HepG2 (cell line): ENCODE measurements around the gene ADAMTSL3. TPM values are rescaled to one million over a fixed set of nuclear protein-coding genes. Genes with fewer than 3 reads are reported as not detected.
"Not testable (repeated sequence)": the region's sequence is repeated elsewhere in the genome, so short reads cannot be mapped to it uniquely, and the experiment has no call there.

Experiments used
- ATAC-seq: fragments of 200-7000 bp; cut with Tn5 transposase; 3 replicates; pipeline ENCODE4 v1.9.1; 2020; ENCODE audit warnings: mild to moderate bottlenecking, moderate library complexity
- BruUV-seq: library from RNA; stranded (reverse); fragments of 400-500 nt; replicated peaks from 2 replicates; lab custom pipeline; 2021; lab: Mats Ljungman, UMichigan
- CTCF ChIA-PET: fragments of 300-600 bp; formaldehyde crosslinking; extraction: SDS; loops from one replicate; lab custom pipeline; 2021; ENCODE audit warnings: low total read pairs, inconsistent platforms, low intra/inter-chr PET ratio; lab: Yijun Ruan, JAX
- POLR2A ChIA-PET: fragments of 350-600 bp; sonication (Branson Sonifier 250); formaldehyde crosslinking; loops from one replicate; lab custom pipeline; 2020; ENCODE audit warnings: antibody characterized with exemption, inconsistent platforms; lab: Yijun Ruan, JAX
- DNase-seq: peaks from one replicate; pipeline ENCODE4 v3.0.0-alpha.2; 2015; ENCODE audit warnings: low spot score
- FAIRE-seq: peaks from 3 replicates; lab custom pipeline; 2011; peaks lifted over from hg19 to GRCh38; lab: Jason Lieb, UNC
- H2AFZ ChIP-seq: one replicate; pipeline ENCODE4 v1.6.1; 2011; ENCODE audit warnings: low read length, inconsistent platforms
- H3K27ac ChIP-seq: fragments of 300-600 bp; 3 replicates; pipeline ENCODE4 v1.8.0; 2011; ENCODE audit warnings: mixed run types, mild to moderate bottlenecking, mixed read lengths, low read length, inconsistent platforms; ENCODE audit not compliant: insufficient read depth; ENCODE audit errors: extremely low read length
- H3K27me3 ChIP-seq, 2 experiments: fragments of 200-600 bp in 1 of 2; 2 replicates in 1 of 2; 3 replicates in 1 of 2; pipeline versions ENCODE4 v1.6.0 to v1.8.0; 2011; ENCODE audit warnings: low read length in 2 of 2, mild to moderate bottlenecking in 2 of 2, moderate library complexity in 2 of 2, inconsistent platforms in 1 of 2; ENCODE audit not compliant: insufficient read depth in 2 of 2, control insufficient read depth in 1 of 2
- H3K36me3 ChIP-seq, 2 experiments: fragments of 200-600 bp in 1 of 2; replicated peaks in 1 of 2; 2 replicates in 1 of 2; 3 replicates in 1 of 2; pipeline versions ENCODE4 v1.5.1 to v1.8.0; 2011; ENCODE audit warnings: low read length in 2 of 2, inconsistent platforms in 1 of 2; ENCODE audit not compliant: insufficient read depth in 2 of 2, control insufficient read depth in 1 of 2
- H3K4me1 ChIP-seq: 2 replicates; pipeline ENCODE4 v1.5.1; 2012; ENCODE audit warnings: low read length, inconsistent platforms; ENCODE audit not compliant: insufficient read depth
- H3K4me2 ChIP-seq: 2 replicates; pipeline ENCODE4 v1.6.0; 2011; ENCODE audit warnings: low read depth, low read length, inconsistent platforms
- H3K4me3 ChIP-seq, 3 experiments: fragments of 200-600 bp in 1 of 3; sonication (generic), shearing (Covaris generic) in 1 of 3; replicated peaks in 1 of 3; 2 replicates each; pipeline ENCODE4 v1.5.1; 2011 to 2016; ENCODE audit warnings: low read length in 3 of 3, inconsistent platforms in 2 of 3, low read depth in 2 of 3, mild to moderate bottlenecking in 2 of 3, control low read depth in 1 of 3, mixed read lengths in 1 of 3; ENCODE audit not compliant: insufficient read depth in 1 of 3
- H3K79me2 ChIP-seq: one replicate; pipeline ENCODE4 v1.6.1; 2011; ENCODE audit warnings: low read length, inconsistent platforms; ENCODE audit not compliant: insufficient read depth
- H3K9ac ChIP-seq: 2 replicates; pipeline ENCODE4 v1.6.0; 2011; ENCODE audit warnings: mild to moderate bottlenecking, low read depth, low read length, inconsistent platforms; ENCODE audit not compliant: insufficient read depth
- H3K9me3 ChIP-seq: 2 replicates; pipeline ENCODE4 v1.5.1; 2012; ENCODE audit warnings: mild to moderate bottlenecking, low read length
- H4K20me1 ChIP-seq: 2 replicates; pipeline ENCODE4 v1.6.0; 2011; ENCODE audit warnings: inconsistent platforms, mild to moderate bottlenecking, low read length, moderate library complexity; ENCODE audit not compliant: insufficient read depth
- WGBS: methylation state at CpG from one replicate; pipeline ENCODE4 v1.1.6; 2017; ENCODE audit warnings: low lambda C conversion rate; 5-methylcytosine and 5-hydroxymethylcytosine counted together
- in situ Hi-C: cut with HindIII; loops from 2 replicates; pipeline ENCODE4 v1.10.0; 2017; ENCODE audit warnings: low pct_unique_long_range_greater_than_20kb; ENCODE audit not compliant: extremely low pct_ligation_motif_present
- intact Hi-C: fragments of 100-400 bp; cut with micrococcal nuclease; formaldehyde crosslinking; loops from one replicate; pipeline ENCODE4 v1.10.0; 2022; ENCODE audit not compliant: unreplicated experiment
- polyA plus RNA-seq, 8 experiments: library from polyadenylated mRNA; depleted of rRNA in 3 of 8; stranded (reverse) in 7 of 8; unstranded in 1 of 8; fragments of >200 nt; fragmentation: Illumina TruSeq in 4 of 8; extraction: Trizol in 4 of 8; gene quantifications; 2 replicates each; pipeline versions ENCODE4 v1.2.1 to v1.2.3, GENCODE V29; 2011 to 2016; ENCODE audit warnings: low read depth in 4 of 8, missing spikeins in 1 of 8, mixed read lengths in 1 of 8; ENCODE audit not compliant: insufficient read depth in 1 of 8
- total RNA-seq, 5 experiments: library from RNA; depleted of rRNA; stranded (reverse); fragments of >200 nt; fragmentation: Illumina TruSeq; extraction: Trizol; gene quantifications; 2 replicates each; pipeline ENCODE4 v1.2.3, GENCODE V29; 2016; ENCODE audit warnings: low read depth in 1 of 5

Gene ADAMTSL3
- total and polyA plus RNA-seq, 2 of the 13 experiments (the other 11 are each of a cell fraction or from before 2014, with no cell fraction given): 0.04 to 0.09 TPM

- H3K27ac ChIP-seq, POLR2A ChIA-PET, BruUV-seq, H2AFZ ChIP-seq, FAIRE-seq, H3K4me1 ChIP-seq, intact Hi-C loops, DNase-seq, H4K20me1 ChIP-seq, CTCF ChIA-PET, H3K4me2 ChIP-seq, H3K4me3 ChIP-seq, H3K9ac ChIP-seq, in situ Hi-C loops, ATAC-seq, H3K9me3 ChIP-seq, H3K79me2 ChIP-seq, H3K27me3 ChIP-seq, H3K36me3 ChIP-seq: not testable (repeated sequence)
- 0% methylated on average over 1 of the region's 2 CpGs for WGBS
These were observed 414.8 kb downstream of the ADAMTSL3 start for GRCh38 chr15:84068674-84069073.

GRCh38 chr15:84078038-84078437, 424.1 kb downstream of the ADAMTSL3 start:
- peaks cover 2 to 10% of the 10 kb centered on the region in 2 experiments; a peak in 3 of 5 replicates for H3K27me3 ChIP-seq
- H3K4me1 ChIP-seq, H3K4me3 ChIP-seq, H3K9me3 ChIP-seq, H3K27ac ChIP-seq, in situ Hi-C loops, POLR2A ChIA-PET, ATAC-seq, FAIRE-seq, H3K36me3 ChIP-seq, intact Hi-C loops, H3K9ac ChIP-seq, CTCF ChIA-PET, DNase-seq, H3K79me2 ChIP-seq, H2AFZ ChIP-seq, H3K4me2 ChIP-seq, H4K20me1 ChIP-seq, BruUV-seq: not testable (repeated sequence)
- 11% methylated on average over 2 of the region's 2 CpGs for WGBS

GRCh38 chr15:84079325-84079884, 425.5 kb downstream of the ADAMTSL3 start:
- H3K9me3 ChIP-seq, CTCF ChIA-PET, H3K36me3 ChIP-seq, BruUV-seq, H3K4me1 ChIP-seq, H4K20me1 ChIP-seq, DNase-seq, POLR2A ChIA-PET, H2AFZ ChIP-seq, H3K9ac ChIP-seq, FAIRE-seq, in situ Hi-C loops, H3K27ac ChIP-seq, ATAC-seq, H3K4me2 ChIP-seq, H3K4me3 ChIP-seq, intact Hi-C loops, H3K79me2 ChIP-seq: not testable (repeated sequence)
- WGBS: 47% methylated on average over 15 of the region's 15 CpGs
- peaks cover 2 to 10% of the 10 kb centered on the region in 2 experiments; a peak in 3 of 5 replicates for H3K27me3 ChIP-seq
